ENCODE measurements around the gene SOAT1.

Gene SOAT1

GRCh38 chr1:179376223-179376622, 82.6 kb downstream of the SOAT1 start:
- no peak overlapping the region for H3K4me2 ChIP-seq (ENCODE audit: low read depth, low read length, poor library complexity, severe bottlenecking)
- H3K9me2 ChIP-seq (replicated peaks; ENCODE audit: insufficient read depth, low read length), result no peaks in the 10 kb centered on the region

GRCh38 chr1:179380299-179380698, 86.7 kb downstream of the SOAT1 start:
- Histone ChIP-seq H3K4me3 (ENCODE audit: insufficient read depth, low read length, poor library complexity, severe bottlenecking) (no peak overlapping the region), H3K36me3 (ENCODE audit: low read length) (no peaks in the 10 kb centered on the region), H3K27me3 (ENCODE audit: low read length) (no peaks in the 10 kb centered on the region), H3K4me2 (ENCODE audit: low read depth, low read length, poor library complexity, severe bottlenecking) (no peak overlapping the region), H3K9me3 (ENCODE audit: insufficient read depth, low read length) (no peaks in the 10 kb centered on the region), H3K9me2 (replicated peaks; ENCODE audit: insufficient read depth, low read length) (no peaks in the 10 kb centered on the region), H4K20me1 (ENCODE audit: low read depth, low read length) (no peaks in the 10 kb centered on the region), H3K79me2 (ENCODE audit: insufficient read depth, low read length) (no peaks in the 10 kb centered on the region), H2AFZ (ENCODE audit: low read depth, low read length, severe bottlenecking) (no peak overlapping the region), H3K27ac (ENCODE audit: low read depth, low read length) (no peak overlapping the region), H3K9ac (ENCODE audit: low read length) (no peak overlapping the region), H3F3A (ENCODE audit: insufficient read depth) (0 out of 2 replicates have a peak, but pooled peaks cover 3% of the 10 kb centered on the region)
- TF ChIP-seq, protein P1, sequence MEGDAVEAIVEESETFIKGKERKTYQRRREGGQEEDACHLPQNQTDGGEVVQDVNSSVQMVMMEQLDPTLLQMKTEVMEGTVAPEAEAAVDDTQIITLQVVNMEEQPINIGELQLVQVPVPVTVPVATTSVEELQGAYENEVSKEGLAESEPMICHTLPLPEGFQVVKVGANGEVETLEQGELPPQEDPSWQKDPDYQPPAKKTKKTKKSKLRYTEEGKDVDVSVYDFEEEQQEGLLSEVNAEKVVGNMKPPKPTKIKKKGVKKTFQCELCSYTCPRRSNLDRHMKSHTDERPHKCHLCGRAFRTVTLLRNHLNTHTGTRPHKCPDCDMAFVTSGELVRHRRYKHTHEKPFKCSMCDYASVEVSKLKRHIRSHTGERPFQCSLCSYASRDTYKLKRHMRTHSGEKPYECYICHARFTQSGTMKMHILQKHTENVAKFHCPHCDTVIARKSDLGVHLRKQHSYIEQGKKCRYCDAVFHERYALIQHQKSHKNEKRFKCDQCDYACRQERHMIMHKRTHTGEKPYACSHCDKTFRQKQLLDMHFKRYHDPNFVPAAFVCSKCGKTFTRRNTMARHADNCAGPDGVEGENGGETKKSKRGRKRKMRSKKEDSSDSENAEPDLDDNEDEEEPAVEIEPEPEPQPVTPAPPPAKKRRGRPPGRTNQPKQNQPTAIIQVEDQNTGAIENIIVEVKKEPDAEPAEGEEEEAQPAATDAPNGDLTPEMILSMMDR (IDR thresholded peaks at IDR 0.05; ENCODE audit: insufficient read depth, low read length, poor library complexity, severe bottlenecking), result no peak
- TF ChIP-seq EZH2phosphoT487 (conservative IDR thresholded peaks at IDR 0.05; ENCODE audit: low read length), result no peak

More at GRCh38 chr1:179376223-179376622, 82.6 kb downstream of the SOAT1 start:
- H3K9me3 ChIP-seq (ENCODE audit: insufficient read depth, low read length), result no peaks in the 10 kb centered on the region
- H2AFZ ChIP-seq (ENCODE audit: low read depth, low read length, severe bottlenecking), result no peak overlapping the region
- TF ChIP-seq EZH2phosphoT487 (conservative IDR thresholded peaks at IDR 0.05; ENCODE audit: low read length), result no peak
- H4K20me1 ChIP-seq (ENCODE audit: low read depth, low read length), result no peaks in the 10 kb centered on the region
- no peak overlapping the region for H3K27ac ChIP-seq (ENCODE audit: low read depth, low read length)
- H3F3A ChIP-seq (ENCODE audit: insufficient read depth), result no peaks in the 10 kb centered on the region
- H3K4me3 ChIP-seq (ENCODE audit: insufficient read depth, low read length, poor library complexity, severe bottlenecking), result no peak overlapping the region
- H3K9ac ChIP-seq (ENCODE audit: low read length), result no peak overlapping the region
- H3K36me3 ChIP-seq (ENCODE audit: low read length), result no peaks in the 10 kb centered on the region
- no peaks in the 10 kb centered on the region for H3K79me2 ChIP-seq (ENCODE audit: insufficient read depth, low read length)
- H3K27me3 ChIP-seq (ENCODE audit: low read length), result no peaks in the 10 kb centered on the region

DNA sequence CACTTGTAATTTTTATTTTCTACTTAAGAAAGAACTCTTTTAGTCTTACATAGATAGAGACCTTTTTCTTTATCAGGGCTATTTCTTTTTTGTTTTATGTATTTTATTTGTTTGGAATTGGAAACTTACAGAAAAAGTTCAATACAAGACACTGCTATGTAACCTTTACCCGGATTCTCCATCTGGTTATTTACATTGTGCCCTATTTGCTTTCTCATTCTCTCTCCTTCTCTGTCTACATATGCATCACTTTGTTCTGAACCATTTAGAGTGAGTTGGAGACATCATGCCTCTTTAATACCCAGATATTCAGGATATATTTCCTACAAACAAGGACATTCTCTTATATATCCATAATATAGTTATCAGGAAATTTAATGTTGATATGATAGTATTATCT, 90.4 kb downstream of the SOAT1 start:
- Histone ChIP-seq H3K4me2 (ENCODE audit: low read depth, low read length, poor library complexity, severe bottlenecking) (no peak overlapping the region), H3K79me2 (ENCODE audit: insufficient read depth, low read length) (no peaks in the 10 kb centered on the region), H3K36me3 (ENCODE audit: low read length) (no peaks in the 10 kb centered on the region), H3K27me3 (ENCODE audit: low read length) (no peaks in the 10 kb centered on the region), H3K9ac (ENCODE audit: low read length) (no peak overlapping the region), H3K4me3 (ENCODE audit: insufficient read depth, low read length, poor library complexity, severe bottlenecking) (no peak overlapping the region), H4K20me1 (ENCODE audit: low read depth, low read length) (no peaks in the 10 kb centered on the region), H3K27ac (ENCODE audit: low read depth, low read length) (no peak overlapping the region), H3F3A (ENCODE audit: insufficient read depth) (0 out of 2 replicates have a peak, but pooled peaks cover 3% of the 10 kb centered on the region), H3K9me2 (replicated peaks; ENCODE audit: insufficient read depth, low read length) (no peaks in the 10 kb centered on the region), H3K9me3 (ENCODE audit: insufficient read depth, low read length) (no peaks in the 10 kb centered on the region), H2AFZ (ENCODE audit: low read depth, low read length, severe bottlenecking) (no peak overlapping the region)
- TF ChIP-seq, protein P1 (IDR thresholded peaks at IDR 0.05; ENCODE audit: insufficient read depth, low read length, poor library complexity, severe bottlenecking), result no peak
- TF ChIP-seq EZH2phosphoT487 (conservative IDR thresholded peaks at IDR 0.05; ENCODE audit: low read length), result no peak

GRCh38 chr1:179385510-179385909, 91.9 kb downstream of the SOAT1 start:
- Histone ChIP-seq H3K27ac (ENCODE audit: low read depth, low read length) (no peak overlapping the region), H3K4me3 (ENCODE audit: insufficient read depth, low read length, poor library complexity, severe bottlenecking) (no peak overlapping the region), H3K4me2 (ENCODE audit: low read depth, low read length, poor library complexity, severe bottlenecking) (no peak overlapping the region), H3K9me3 (ENCODE audit: insufficient read depth, low read length) (no peaks in the 10 kb centered on the region), H3K27me3 (ENCODE audit: low read length) (no peaks in the 10 kb centered on the region), H4K20me1 (ENCODE audit: low read depth, low read length) (no peaks in the 10 kb centered on the region), H3F3A (ENCODE audit: insufficient read depth) (0 out of 2 replicates have a peak, but pooled peaks cover 3% of the 10 kb centered on the region), H3K9ac (ENCODE audit: low read length) (no peak overlapping the region), H3K79me2 (ENCODE audit: insufficient read depth, low read length) (no peaks in the 10 kb centered on the region), H3K9me2 (replicated peaks; ENCODE audit: insufficient read depth, low read length) (no peaks in the 10 kb centered on the region), H2AFZ (ENCODE audit: low read depth, low read length, severe bottlenecking) (no peak overlapping the region), H3K36me3 (ENCODE audit: low read length) (no peaks in the 10 kb centered on the region)
- no peak for TF ChIP-seq EZH2phosphoT487 (conservative IDR thresholded peaks at IDR 0.05; ENCODE audit: low read length)
- TF ChIP-seq, protein P1 (IDR thresholded peaks at IDR 0.05; ENCODE audit: insufficient read depth, low read length, poor library complexity, severe bottlenecking), result no peak

Measured in SU-DHL-6 (cell line).